ENCODE measurements around the gene ENOX1. TPM values are rescaled to one million over a fixed set of nuclear protein-coding genes. Genes with fewer than 3 reads are reported as not detected.

The ENOX1 gene
- total and polyA plus RNA-seq, 2 donors (not counting 3 experiments of a cell fraction or from before 2014, with no cell fraction given) = 0.17 to 0.97 TPM

- POLR2A ChIA-PET = no interaction called here
- CTCF ChIA-PET = no interaction called here
- dilution Hi-C loops (cut with MboI; ENCODE audit: extremely low pct_ligation_motif_present, low sequenced_read_pairs) = no loop called here
Measured at GRCh38 chr13:43688227-43688907, 98.4 kb downstream of the ENOX1 start.

DNA sequence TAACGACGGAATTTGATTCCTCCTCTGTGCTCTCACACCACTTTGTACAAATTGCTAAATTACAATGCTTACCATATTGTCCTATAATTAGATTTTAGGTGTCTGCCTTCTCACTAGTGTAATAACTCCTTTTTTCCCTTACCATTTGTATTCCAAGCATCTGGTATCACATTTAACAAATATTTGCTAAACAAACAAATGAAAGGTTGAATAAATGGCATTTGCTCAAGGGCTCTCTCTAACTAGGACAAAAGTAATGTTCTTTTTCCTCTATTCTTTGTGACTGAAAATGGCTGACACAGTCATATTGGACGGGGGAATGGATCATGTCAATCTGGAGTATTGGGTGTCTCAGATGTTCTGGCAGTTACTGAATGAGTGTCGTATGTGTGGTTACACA, 99.7 kb downstream of the ENOX1 start:
- Histone ChIP-seq H3K27ac (ENCODE audit: insufficient read depth, low read depth, low read length) (no peak overlapping the region), H3K9me3 (replicated peaks; ENCODE audit: control insufficient read depth, insufficient read depth, low read length) (no peaks in the 10 kb centered on the region), H3K4me3 (replicated peaks in 1 of 3; ENCODE audit: insufficient read depth in 1 of 3, low read depth in 1 of 3, low read length in 3 of 3) (no peak overlapping the region), H4K20me1 (replicated peaks; ENCODE audit: control insufficient read depth, extremely low read depth, insufficient read depth, low read length) (no peaks in the 10 kb centered on the region), H2AFZ (ENCODE audit: low read depth, low read length) (no peak overlapping the region), H3K4me2 (ENCODE audit: insufficient read depth, low read length) (no peak overlapping the region), H3K9ac (replicated peaks; ENCODE audit: extremely low read depth, insufficient read depth, low read length) (no peak overlapping the region), H3K9me1 (replicated peaks; ENCODE audit: control insufficient read depth, extremely low read depth, insufficient read depth, low read length) (no peaks in the 10 kb centered on the region), H3K79me2 (ENCODE audit: control insufficient read depth, insufficient read depth, low read length) (no peaks in the 10 kb centered on the region), H3K4me1 (ENCODE audit: control insufficient read depth, extremely low read depth, insufficient read depth, low read length) (no peaks in the 10 kb centered on the region), H3K27me3 (ENCODE audit: control insufficient read depth in 2 of 2, insufficient read depth in 2 of 2, low read length in 2 of 2) (no peaks in the 10 kb centered on the region), H3K36me3 (ENCODE audit: control insufficient read depth in 2 of 2, extremely low read depth in 1 of 2, insufficient read depth in 2 of 2, low read length in 2 of 2) (no peaks in the 10 kb centered on the region)
- intact Hi-C loops (cut with micrococcal nuclease) (no loop called here), dilution Hi-C loops (cut with MboI; ENCODE audit: extremely low pct_ligation_motif_present, low sequenced_read_pairs) (no loop called here)
- DNase-seq (ENCODE audit: low read depth, low spot score) (no peak), FAIRE-seq (no peak)
- POLR2A ChIA-PET = no interaction called here
- no peak for TF ChIP-seq POLR2AphosphoS5 (IDR thresholded peaks at IDR 0.05; ENCODE audit: insufficient read depth, low read depth, low read length)
- no peak for TF ChIP-seq EZH2 (IDR thresholded peaks at IDR 0.05; ENCODE audit: borderline replicate concordance, low read depth, low read length, severe bottlenecking)
- no peak for TF ChIP-seq MYC (IDR thresholded peaks at IDR 0.05; ENCODE audit: low read depth, low read length)
- TF ChIP-seq POLR2A (IDR thresholded peaks at IDR 0.05; ENCODE audit: low read depth, low read length) = no peak
- no peak for TF ChIP-seq FOS (IDR thresholded peaks at IDR 0.05; ENCODE audit: borderline replicate concordance, insufficient read depth, low read length)
- no peak for TF ChIP-seq GATA2 (IDR thresholded peaks at IDR 0.05; ENCODE audit: insufficient read depth, insufficient read length, low read depth, low read length)
- TF ChIP-seq, protein P1, sequence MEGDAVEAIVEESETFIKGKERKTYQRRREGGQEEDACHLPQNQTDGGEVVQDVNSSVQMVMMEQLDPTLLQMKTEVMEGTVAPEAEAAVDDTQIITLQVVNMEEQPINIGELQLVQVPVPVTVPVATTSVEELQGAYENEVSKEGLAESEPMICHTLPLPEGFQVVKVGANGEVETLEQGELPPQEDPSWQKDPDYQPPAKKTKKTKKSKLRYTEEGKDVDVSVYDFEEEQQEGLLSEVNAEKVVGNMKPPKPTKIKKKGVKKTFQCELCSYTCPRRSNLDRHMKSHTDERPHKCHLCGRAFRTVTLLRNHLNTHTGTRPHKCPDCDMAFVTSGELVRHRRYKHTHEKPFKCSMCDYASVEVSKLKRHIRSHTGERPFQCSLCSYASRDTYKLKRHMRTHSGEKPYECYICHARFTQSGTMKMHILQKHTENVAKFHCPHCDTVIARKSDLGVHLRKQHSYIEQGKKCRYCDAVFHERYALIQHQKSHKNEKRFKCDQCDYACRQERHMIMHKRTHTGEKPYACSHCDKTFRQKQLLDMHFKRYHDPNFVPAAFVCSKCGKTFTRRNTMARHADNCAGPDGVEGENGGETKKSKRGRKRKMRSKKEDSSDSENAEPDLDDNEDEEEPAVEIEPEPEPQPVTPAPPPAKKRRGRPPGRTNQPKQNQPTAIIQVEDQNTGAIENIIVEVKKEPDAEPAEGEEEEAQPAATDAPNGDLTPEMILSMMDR (IDR thresholded peaks at IDR 0.05; ENCODE audit: extremely low read depth in 1 of 2, insufficient read depth in 1 of 2, low read depth in 1 of 2, low read length in 2 of 2) = no peak
- TF ChIP-seq JUN (IDR thresholded peaks at IDR 0.05; ENCODE audit: borderline replicate concordance, insufficient read depth, insufficient read length, low read depth) = no peak
- BruUV-seq (replicated peaks) = no TSS peak
- CTCF ChIA-PET = no interaction called here

More at GRCh38 chr13:43688227-43688907, 98.4 kb downstream of the ENOX1 start:
- TF ChIP-seq JUN (IDR thresholded peaks at IDR 0.05; ENCODE audit: borderline replicate concordance, insufficient read depth, insufficient read length, low read depth) (no peak), GATA2 (IDR thresholded peaks at IDR 0.05; ENCODE audit: insufficient read depth, insufficient read length, low read depth, low read length) (no peak), POLR2A (IDR thresholded peaks at IDR 0.05; ENCODE audit: low read depth, low read length) (no peak)
- TF ChIP-seq, protein P1 (IDR thresholded peaks at IDR 0.05; ENCODE audit: extremely low read depth in 1 of 2, insufficient read depth in 1 of 2, low read depth in 1 of 2, low read length in 2 of 2) = no peak
- DNase-seq (ENCODE audit: low read depth, low spot score) = no peak
- no peaks in the 10 kb centered on the region for H3K36me3 ChIP-seq (ENCODE audit: control insufficient read depth in 2 of 2, extremely low read depth in 1 of 2, insufficient read depth in 2 of 2, low read length in 2 of 2)
- H3K9me1 ChIP-seq (replicated peaks; ENCODE audit: control insufficient read depth, extremely low read depth, insufficient read depth, low read length) = no peaks in the 10 kb centered on the region
- H3K27me3 ChIP-seq (ENCODE audit: control insufficient read depth in 2 of 2, insufficient read depth in 2 of 2, low read length in 2 of 2) = no peaks in the 10 kb centered on the region
- H3K9me3 ChIP-seq (replicated peaks; ENCODE audit: control insufficient read depth, insufficient read depth, low read length) = no peaks in the 10 kb centered on the region
- no peaks in the 10 kb centered on the region for H3K79me2 ChIP-seq (ENCODE audit: control insufficient read depth, insufficient read depth, low read length)
- no peak overlapping the region for H3K4me2 ChIP-seq (ENCODE audit: insufficient read depth, low read length)
- H3K4me1 ChIP-seq (ENCODE audit: control insufficient read depth, extremely low read depth, insufficient read depth, low read length) = no peaks in the 10 kb centered on the region
- BruUV-seq (replicated peaks) = no TSS peak
- intact Hi-C loops (cut with micrococcal nuclease) = no loop called here
- no peak overlapping the region for H2AFZ ChIP-seq (ENCODE audit: low read depth, low read length)
- H3K27ac ChIP-seq (ENCODE audit: insufficient read depth, low read depth, low read length) = no peak overlapping the region
- FAIRE-seq = no peak
- H4K20me1 ChIP-seq (replicated peaks; ENCODE audit: control insufficient read depth, extremely low read depth, insufficient read depth, low read length) = no peaks in the 10 kb centered on the region
- H3K9ac ChIP-seq (replicated peaks; ENCODE audit: extremely low read depth, insufficient read depth, low read length) = no peak overlapping the region
- no peak overlapping the region for H3K4me3 ChIP-seq (replicated peaks in 1 of 3; ENCODE audit: insufficient read depth in 1 of 3, low read depth in 1 of 3, low read length in 3 of 3)
